ENCODE measurements around the gene MCTP1. TPM values are rescaled to one million over a fixed set of nuclear protein-coding genes. Genes with fewer than 3 reads are reported as not detected.

The MCTP1 gene
- total RNA-seq, 1 donor from 2014 or later: not detected

DNA sequence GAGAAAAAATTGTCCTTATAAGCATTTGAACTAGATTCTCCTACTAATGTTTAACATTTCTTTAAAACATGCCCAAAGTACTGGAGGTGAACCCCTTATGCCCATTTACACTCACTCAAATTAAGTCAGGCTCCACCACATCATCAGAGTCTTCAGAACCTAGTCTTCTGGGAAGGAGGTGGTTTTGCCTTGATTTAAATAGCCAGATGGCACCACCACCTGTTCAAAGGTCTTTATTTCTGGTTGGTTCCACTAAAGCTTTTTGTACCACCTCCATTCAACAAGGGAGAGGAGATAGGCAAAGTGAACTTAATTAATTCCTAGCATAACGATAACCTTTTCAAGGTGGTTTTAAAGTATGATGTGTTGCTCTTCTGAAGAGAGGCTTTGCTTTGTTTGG lies 476.9 kb downstream of the MCTP1 start:
- H3K9me3 Mint-ChIP-seq: peaks cover 2% of the 10 kb centered on the region

DNA sequence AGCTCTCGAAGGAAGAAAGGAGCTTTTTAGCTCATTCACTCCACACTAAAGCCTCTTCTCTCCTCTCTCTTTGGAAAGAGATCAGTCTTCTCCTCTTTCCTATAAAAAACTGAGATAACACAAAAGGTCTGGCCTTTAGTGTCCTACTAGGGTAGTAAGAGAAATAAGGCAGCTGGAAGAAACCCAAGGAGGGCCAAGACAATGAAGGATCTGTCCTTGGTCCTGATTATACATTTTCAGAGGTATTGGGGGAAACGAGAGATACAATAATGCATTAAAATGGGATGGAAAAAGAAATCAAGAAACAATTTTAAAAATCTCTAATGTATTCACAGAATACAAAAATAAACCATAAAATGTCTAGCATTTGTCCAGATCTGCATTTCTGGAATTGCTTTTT lies 482.4 kb downstream of the MCTP1 start:
- intact Hi-C loops (cut with micrococcal nuclease): no loop called here
- H3K9me3 Mint-ChIP-seq: peaks cover 4% of the 10 kb centered on the region

More for the DNA sequence above, 476.9 kb downstream of the MCTP1 start:
- peaks cover 33% of the 10 kb centered on the region for H3K27me3 Mint-ChIP-seq (ENCODE audit: insufficient read depth)
- no peaks in the 10 kb centered on the region for H3K4me1 Mint-ChIP-seq (ENCODE audit: low read depth)
- intact Hi-C loops (cut with micrococcal nuclease): no loop called here
- DNase-seq (ENCODE audit: low spot score): no peak
- no peak overlapping the region for H3K27ac Mint-ChIP-seq
- no peak overlapping the region for H3K4me3 Mint-ChIP-seq
- peaks cover 3% of the 10 kb centered on the region for H3K36me3 Mint-ChIP-seq (ENCODE audit: low read depth)

DNA sequence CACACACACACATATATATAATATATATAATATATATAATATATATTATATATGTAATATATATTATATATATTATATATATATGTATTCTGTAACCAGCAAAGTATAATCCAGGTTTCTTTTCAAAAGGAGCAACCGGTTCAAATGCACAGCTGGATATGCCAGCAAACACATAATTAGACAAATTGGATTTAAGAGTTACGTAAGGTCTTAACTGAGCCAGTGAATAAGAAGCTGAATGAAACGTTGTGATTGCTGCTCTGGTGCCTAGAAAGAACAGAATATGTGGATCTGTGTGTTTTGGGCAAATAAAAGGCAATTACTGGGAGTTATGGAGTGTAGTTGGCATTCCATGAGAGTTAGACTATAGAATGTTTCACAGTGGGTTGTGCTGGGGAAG lies 488.3 kb downstream of the MCTP1 start:
- no peak overlapping the region for H3K27ac Mint-ChIP-seq
- H3K36me3 Mint-ChIP-seq (ENCODE audit: low read depth): peaks cover 6% of the 10 kb centered on the region
- intact Hi-C loops (cut with micrococcal nuclease): loop anchor here (10.0 kb wide), 1 partner anchor 918 kb away; no protein-coding TSS in a partner anchor
- H3K9me3 Mint-ChIP-seq: peaks cover 9% of the 10 kb centered on the region
- no peak overlapping the region for H3K4me3 Mint-ChIP-seq
- DNase-seq (ENCODE audit: low spot score): no peak
- peaks cover 12% of the 10 kb centered on the region for H3K27me3 Mint-ChIP-seq (ENCODE audit: insufficient read depth)
- H3K4me1 Mint-ChIP-seq (ENCODE audit: low read depth): peaks cover 52% of the 10 kb centered on the region

More for the DNA sequence above, 482.4 kb downstream of the MCTP1 start:
- Mint-ChIP-seq H3K4me3 (no peak overlapping the region), H3K4me1 (ENCODE audit: low read depth) (peaks cover 5% of the 10 kb centered on the region), H3K27me3 (ENCODE audit: insufficient read depth) (peaks cover 28% of the 10 kb centered on the region), H3K27ac (no peak overlapping the region), H3K36me3 (ENCODE audit: low read depth) (peaks cover 3% of the 10 kb centered on the region)
- no peak for DNase-seq (ENCODE audit: low spot score)

DNA sequence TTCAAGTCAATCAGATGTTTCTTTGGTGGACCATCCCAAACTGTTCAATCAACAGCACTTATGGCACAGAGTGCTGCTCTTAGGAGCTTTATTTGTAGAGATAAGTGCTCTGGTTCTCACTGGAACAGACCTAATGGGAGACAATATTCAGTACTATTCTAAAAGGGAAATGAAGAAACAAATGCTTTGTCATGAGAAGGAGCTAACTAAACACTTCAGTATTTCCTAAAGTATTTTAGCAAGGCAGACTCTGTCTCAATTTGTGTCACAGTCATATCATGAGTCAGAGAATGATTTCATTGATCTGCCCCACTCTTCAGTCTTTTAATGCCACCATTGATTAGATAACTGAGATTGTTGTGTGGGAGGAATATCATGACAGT lies 491.1 kb downstream of the MCTP1 start:
- H3K36me3 Mint-ChIP-seq (ENCODE audit: low read depth): peaks cover 6% of the 10 kb centered on the region
- intact Hi-C loops (cut with micrococcal nuclease): loop anchor here (1.0 to 10.0 kb wide), 12 partner anchors 43 to 921 kb away; partner anchors contain the start of genes KIAA0825, RFESD and SLF1
- peaks cover 63% of the 10 kb centered on the region for H3K4me1 Mint-ChIP-seq (ENCODE audit: low read depth)
- H3K9me3 Mint-ChIP-seq: peaks cover 18% of the 10 kb centered on the region
- no peak for DNase-seq (ENCODE audit: low spot score)
- peak overlapping the region; percentile 61 for H3K4me3 Mint-ChIP-seq
- H3K27me3 Mint-ChIP-seq (ENCODE audit: insufficient read depth): peaks cover 2% of the 10 kb centered on the region
- H3K27ac Mint-ChIP-seq: peak overlapping the region; percentile 94

DNA sequence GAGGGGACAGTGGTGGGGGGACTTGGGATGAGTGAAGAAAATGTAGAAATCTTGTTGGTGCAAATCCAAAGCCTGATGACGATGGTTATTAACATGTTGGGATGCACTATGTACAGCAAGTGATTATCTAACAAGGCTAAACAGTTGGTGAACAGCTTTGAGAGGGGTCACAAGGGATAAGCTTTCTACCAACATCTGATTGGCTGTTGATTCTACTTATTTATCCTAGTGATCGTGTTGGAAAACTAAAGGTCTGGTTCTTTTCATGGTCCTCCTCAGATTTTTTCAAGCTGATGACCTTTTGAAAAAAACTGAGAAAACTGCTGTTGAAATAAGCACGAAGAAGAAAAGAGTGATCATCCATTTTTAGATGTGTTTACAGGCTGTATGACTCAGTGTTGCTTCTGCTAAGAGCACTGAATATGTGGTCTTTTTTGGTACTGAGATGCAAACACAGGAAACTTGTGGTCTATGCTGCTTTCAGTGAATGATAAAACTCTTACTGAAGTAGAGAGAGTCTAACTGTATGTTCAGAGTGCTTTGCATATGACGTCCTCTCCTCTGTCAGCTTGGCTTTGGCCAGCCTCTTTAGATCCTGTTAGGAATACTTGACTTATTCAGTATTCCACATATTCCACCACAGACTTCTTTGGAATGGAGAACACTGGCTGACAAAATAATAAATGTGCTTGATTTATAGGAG lies 491.6 kb downstream of the MCTP1 start:
- Mint-ChIP-seq H3K27me3 (ENCODE audit: insufficient read depth) (no peaks in the 10 kb centered on the region), H3K27ac (peak overlapping the region; percentile 94), H3K36me3 (ENCODE audit: low read depth) (peaks cover 6% of the 10 kb centered on the region), H3K4me1 (ENCODE audit: low read depth) (peaks cover 67% of the 10 kb centered on the region), H3K4me3 (peak overlapping the region; percentile 64), H3K9me3 (peaks cover 18% of the 10 kb centered on the region)
- intact Hi-C loops (cut with micrococcal nuclease): loop anchor here (1.0 to 10.0 kb wide), 11 partner anchors 44 to 922 kb away; partner anchors contain the start of genes KIAA0825, RFESD and SLF1
- peak; percentile 47 for DNase-seq (ENCODE audit: low spot score)

DNA sequence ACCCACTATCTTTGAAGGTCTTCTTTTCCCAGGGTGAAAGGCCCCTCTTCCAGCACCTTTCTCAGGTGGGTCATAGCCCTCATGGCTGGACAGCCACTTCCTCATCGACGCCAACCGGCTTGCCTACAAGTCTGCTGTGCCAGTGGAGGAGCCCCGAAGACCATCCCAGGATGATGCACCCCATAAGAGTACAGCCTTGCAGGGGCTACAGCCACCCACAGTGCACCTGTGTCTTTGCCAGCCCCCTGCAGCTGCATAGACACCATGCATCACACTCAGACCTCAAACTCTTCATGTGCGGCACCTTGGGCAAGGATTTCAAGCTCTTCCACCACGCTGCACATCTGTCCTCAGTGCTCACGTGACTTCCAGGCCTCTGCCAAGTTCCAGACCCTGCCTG lies 493.1 kb downstream of the MCTP1 start:
- H3K4me3 Mint-ChIP-seq: no peak overlapping the region
- intact Hi-C loops (cut with micrococcal nuclease): loop anchor here (2.0 to 10.0 kb wide), 5 partner anchors 45 to 923 kb away; partner anchors contain the start of gene RFESD
- H3K4me1 Mint-ChIP-seq (ENCODE audit: low read depth): peaks cover 68% of the 10 kb centered on the region
- DNase-seq (ENCODE audit: low spot score): no peak
- peaks cover 18% of the 10 kb centered on the region for H3K9me3 Mint-ChIP-seq
- peaks cover 2% of the 10 kb centered on the region for H3K27me3 Mint-ChIP-seq (ENCODE audit: insufficient read depth)
- H3K27ac Mint-ChIP-seq: no peak overlapping the region
- H3K36me3 Mint-ChIP-seq (ENCODE audit: low read depth): peaks cover 6% of the 10 kb centered on the region

DNA sequence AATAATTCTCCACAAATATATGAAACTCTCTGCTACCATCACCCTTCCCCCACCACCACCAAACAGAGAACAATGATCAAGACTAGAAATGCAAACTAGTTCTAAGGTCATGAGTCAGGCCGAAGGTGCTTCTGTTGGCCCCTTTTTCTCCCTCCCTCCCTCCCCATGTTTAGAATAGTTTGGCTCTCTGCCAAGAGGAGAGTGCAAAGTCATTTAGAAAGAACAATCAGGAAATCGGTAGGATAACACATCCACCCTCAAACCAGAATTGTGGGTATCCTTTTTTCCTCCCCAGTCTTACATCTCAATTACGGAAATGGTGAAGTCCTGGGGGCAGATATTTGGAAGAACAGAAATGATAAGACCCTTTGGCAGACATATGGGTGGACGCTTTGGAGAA lies 496.4 kb downstream of the MCTP1 start:
- Mint-ChIP-seq H3K4me1 (ENCODE audit: low read depth) (peaks cover 41% of the 10 kb centered on the region), H3K4me3 (no peak overlapping the region), H3K9me3 (peaks cover 10% of the 10 kb centered on the region), H3K27ac (no peak overlapping the region), H3K27me3 (ENCODE audit: insufficient read depth) (peaks cover 5% of the 10 kb centered on the region), H3K36me3 (ENCODE audit: low read depth) (peaks cover 3% of the 10 kb centered on the region)
- DNase-seq (ENCODE audit: low spot score): no peak
- intact Hi-C loops (cut with micrococcal nuclease): no loop called here

DNA sequence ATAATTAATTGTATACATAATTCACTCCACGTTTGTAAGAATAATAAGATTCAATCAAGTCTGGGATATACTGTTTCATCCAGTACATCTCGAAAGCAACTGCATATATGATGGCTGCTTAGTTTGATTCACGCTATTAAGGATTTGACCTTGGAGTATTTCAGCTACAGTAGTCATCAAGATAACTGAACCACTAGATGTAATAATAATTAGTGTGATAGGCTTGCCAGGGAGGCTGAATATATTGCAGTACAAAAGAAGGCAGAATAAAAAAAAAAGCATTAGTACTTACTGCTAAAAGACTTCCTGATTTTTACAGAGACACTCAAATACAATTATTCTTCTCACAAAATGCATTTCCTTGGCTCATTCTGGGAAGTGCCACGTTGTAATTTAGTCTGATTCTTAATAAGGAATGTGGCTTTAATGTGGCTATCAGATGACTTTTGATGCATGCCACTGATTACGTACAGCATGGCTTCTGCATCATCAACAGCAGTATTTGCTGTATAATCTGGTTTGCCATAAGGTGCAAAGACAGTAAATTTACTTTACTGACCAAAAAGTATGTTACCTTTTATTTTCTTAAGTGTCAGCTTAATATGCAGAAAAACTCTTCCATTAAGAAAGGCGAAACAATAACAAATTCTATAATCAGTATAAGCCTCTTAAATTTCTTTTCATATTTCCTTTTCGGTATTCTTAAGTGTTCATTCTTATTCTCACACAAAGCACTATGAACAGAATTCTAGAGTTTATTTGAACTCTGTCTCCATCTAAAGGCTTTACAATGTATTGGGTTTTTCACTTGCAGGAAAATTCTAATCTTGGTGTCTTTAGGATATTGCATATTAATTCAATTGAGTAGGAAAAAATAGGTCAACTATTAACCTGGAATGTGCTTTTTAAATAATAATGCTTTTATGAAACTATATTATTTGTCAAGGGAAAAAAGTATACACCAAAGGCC lies 500.1 kb downstream of the MCTP1 start:
- Mint-ChIP-seq H3K4me1 (ENCODE audit: low read depth) (peaks cover 15% of the 10 kb centered on the region), H3K27me3 (ENCODE audit: insufficient read depth) (peaks cover 18% of the 10 kb centered on the region), H3K9me3 (peaks cover 10% of the 10 kb centered on the region), H3K27ac (no peak overlapping the region), H3K36me3 (ENCODE audit: low read depth) (no peaks in the 10 kb centered on the region), H3K4me3 (no peak overlapping the region)
- intact Hi-C loops (cut with micrococcal nuclease): no loop called here
- no peak for DNase-seq (ENCODE audit: low spot score)

DNA sequence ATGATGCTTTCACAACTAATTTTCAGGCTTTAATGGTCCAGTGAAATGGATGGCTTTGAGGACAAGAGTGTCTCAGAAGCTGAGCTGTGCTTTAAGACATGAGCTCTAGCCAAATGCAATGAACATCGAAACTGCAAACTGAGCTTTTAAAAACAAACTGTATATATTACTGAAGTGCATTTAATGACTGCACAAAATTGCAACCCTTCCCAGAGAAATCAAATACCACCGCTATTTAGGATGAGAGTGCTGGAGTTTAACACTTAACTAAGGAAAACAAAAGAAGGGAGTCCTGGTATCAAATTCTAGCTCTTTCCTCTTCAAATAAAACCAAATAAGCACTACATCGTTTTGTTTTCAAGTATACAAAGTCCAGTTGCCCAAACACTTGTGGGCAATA lies 502.5 kb downstream of the MCTP1 start:
- DNase-seq (ENCODE audit: low spot score): no peak
- Mint-ChIP-seq H3K4me3 (no peak overlapping the region), H3K27ac (no peak overlapping the region), H3K27me3 (ENCODE audit: insufficient read depth) (peaks cover 36% of the 10 kb centered on the region), H3K9me3 (no peaks in the 10 kb centered on the region), H3K4me1 (ENCODE audit: low read depth) (no peaks in the 10 kb centered on the region), H3K36me3 (ENCODE audit: low read depth) (no peaks in the 10 kb centered on the region)
- intact Hi-C loops (cut with micrococcal nuclease): no loop called here

DNA sequence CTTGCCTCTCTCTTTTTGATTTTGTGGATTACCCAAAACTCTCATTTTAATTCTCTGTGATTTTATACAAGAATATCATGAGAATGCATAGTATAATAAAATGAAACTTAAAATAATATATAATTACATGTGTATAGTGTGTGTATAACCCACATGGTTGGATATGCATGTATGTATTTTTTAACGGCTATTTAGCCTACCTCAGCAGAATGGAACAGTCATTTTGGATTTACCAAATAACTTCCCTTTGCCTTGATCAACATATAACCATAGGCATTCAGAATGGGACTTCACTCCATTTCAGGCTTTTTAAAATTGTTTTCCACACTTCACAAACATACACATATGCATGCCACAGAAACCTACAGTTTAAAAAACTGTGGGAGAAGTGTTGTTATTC lies 505.2 kb downstream of the MCTP1 start:
- no peak overlapping the region for H3K4me3 Mint-ChIP-seq
- no peaks in the 10 kb centered on the region for H3K36me3 Mint-ChIP-seq (ENCODE audit: low read depth)
- no peaks in the 10 kb centered on the region for H3K4me1 Mint-ChIP-seq (ENCODE audit: low read depth)
- peaks cover 31% of the 10 kb centered on the region for H3K27me3 Mint-ChIP-seq (ENCODE audit: insufficient read depth)
- no peak overlapping the region for H3K27ac Mint-ChIP-seq
- H3K9me3 Mint-ChIP-seq: no peaks in the 10 kb centered on the region
- no peak for DNase-seq (ENCODE audit: low spot score)
- intact Hi-C loops (cut with micrococcal nuclease): no loop called here

DNA sequence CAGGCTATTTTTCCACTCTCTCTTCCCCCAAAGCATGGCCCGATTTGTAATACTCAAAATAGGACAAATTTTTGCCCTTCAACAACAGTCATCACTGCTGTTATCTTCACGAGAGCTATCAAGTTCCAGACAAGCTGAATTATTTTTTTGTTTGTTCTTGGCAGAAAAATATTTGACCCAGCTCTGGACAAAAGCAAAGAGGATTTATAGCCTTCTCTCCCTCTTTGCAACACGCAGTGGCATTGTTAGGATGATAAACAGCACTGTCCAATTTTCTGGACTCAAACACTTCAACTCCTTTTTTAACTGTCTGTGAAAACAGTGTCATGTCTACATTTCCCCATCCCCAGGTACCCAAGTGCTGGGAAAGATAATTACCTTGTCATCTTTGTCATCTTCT lies 506.2 kb downstream of the MCTP1 start:
- intact Hi-C loops (cut with micrococcal nuclease): no loop called here
- Mint-ChIP-seq H3K4me1 (ENCODE audit: low read depth) (no peaks in the 10 kb centered on the region), H3K27ac (no peak overlapping the region), H3K4me3 (no peak overlapping the region), H3K9me3 (no peaks in the 10 kb centered on the region), H3K36me3 (ENCODE audit: low read depth) (no peaks in the 10 kb centered on the region), H3K27me3 (ENCODE audit: insufficient read depth) (peaks cover 31% of the 10 kb centered on the region)
- DNase-seq (ENCODE audit: low spot score): no peak

DNA sequence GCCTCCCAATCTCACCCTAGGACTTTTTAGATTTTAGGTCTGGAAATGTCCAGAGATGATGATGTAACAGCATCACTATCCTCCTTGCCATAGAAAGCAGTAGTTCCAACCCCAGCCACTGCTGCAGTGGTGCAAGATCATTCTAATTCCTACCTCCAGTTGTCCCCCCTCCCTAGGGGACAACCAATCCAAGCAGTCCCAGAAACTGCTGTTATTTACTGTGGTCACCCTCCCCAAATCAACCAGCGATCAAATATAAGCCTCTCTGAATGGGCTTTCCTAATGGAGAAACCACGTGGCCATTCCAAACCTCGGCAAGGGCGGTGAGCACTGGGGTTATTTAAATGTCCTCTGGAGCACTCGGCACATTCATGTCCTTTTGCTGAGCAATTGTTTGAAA lies 506.6 kb downstream of the MCTP1 start:
- H3K27ac Mint-ChIP-seq: no peak overlapping the region
- peaks cover 3% of the 10 kb centered on the region for H3K9me3 Mint-ChIP-seq

More for the DNA sequence above, 506.6 kb downstream of the MCTP1 start:
- no peak overlapping the region for H3K4me3 Mint-ChIP-seq
- intact Hi-C loops (cut with micrococcal nuclease): no loop called here
- peaks cover 29% of the 10 kb centered on the region for H3K27me3 Mint-ChIP-seq (ENCODE audit: insufficient read depth)
- DNase-seq (ENCODE audit: low spot score): no peak
- H3K4me1 Mint-ChIP-seq (ENCODE audit: low read depth): no peaks in the 10 kb centered on the region
- H3K36me3 Mint-ChIP-seq (ENCODE audit: low read depth): no peaks in the 10 kb centered on the region

Data from activated T-helper 1 cell treated with anti-CD3 and anti-CD28 coated beads, Interleukin-12 subunit alpha, Interleukin-12 subunit beta, Interleukin-2, Interleukin-4 antibody, amounts not matched to agents 30 ng/mL and 10 ng/mL and 1 ng/mL, durations not matched to agents 14 hours and 24 hours and 36 hours (primary cell).